Activated CD8-positive, alpha-beta memory T cell treated with anti-CD3 and anti-CD28 coated beads, Interleukin-2, amount 50 U/mL, for 48 hours (primary cell): ENCODE data around the gene FAM161A.

Source experiments
- DNase-seq: peaks from one replicate; pipeline ENCODE4 v3.0.0-alpha.2; 2020

The FAM161A gene

GRCh38 chr2:61785583-61785982, 68.3 kb downstream of the FAM161A start:
- DNase-seq: no peak

- DNase-seq: no peak
These were observed 69.2 kb downstream of the FAM161A start for GRCh38 chr2:61784643-61785042.

GRCh38 chr2:61775956-61776570, 77.8 kb downstream of the FAM161A start:
- no peak for DNase-seq
